Activated CD4-positive, alpha-beta T cell treated with anti-CD3 and anti-CD28 coated beads for 48 hours (primary cell): ENCODE data around the gene GYPA.
"Not testable (repeated sequence)": the region's sequence is repeated elsewhere in the genome, so short reads cannot be mapped to it uniquely, and the experiment has no call there.

ENCODE experiments used
- DNase-seq: peaks from one replicate; pipeline ENCODE4 v3.0.0-alpha.2; 2020

Gene GYPA

DNA sequence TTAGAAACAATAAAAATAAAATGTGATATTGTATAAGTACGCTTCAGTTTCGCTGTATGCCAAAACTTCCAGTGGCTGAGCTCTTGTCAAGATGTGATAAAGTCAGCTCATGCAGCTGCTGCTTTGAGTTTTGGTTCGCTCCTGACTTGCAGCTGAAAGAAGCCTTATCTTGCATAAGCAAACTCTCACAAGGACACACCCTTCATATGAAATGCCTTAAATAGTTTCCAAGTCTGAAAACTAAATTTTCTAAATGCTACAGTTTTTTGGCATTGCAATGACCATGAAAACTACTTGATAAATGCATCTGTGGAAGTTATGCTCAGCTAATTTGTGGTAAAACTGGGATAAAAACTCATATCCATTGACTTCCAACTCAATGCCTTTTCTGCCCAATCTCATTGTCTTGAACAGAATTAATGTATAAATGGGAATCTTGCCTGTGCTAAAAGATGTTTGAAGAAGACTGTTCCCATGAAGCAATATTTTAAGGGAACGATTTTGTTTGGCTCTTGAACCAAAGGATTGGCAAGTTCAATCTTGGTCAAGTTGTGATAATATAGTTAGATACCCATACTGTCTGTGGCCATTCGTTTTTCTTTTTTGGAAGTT, 11.7 kb downstream of the GYPA start:
- DNase-seq: not testable (repeated sequence)

- not testable (repeated sequence) for DNase-seq
Observed at GRCh38 chr4:144125109-144125508, 15.4 kb downstream of the GYPA start.

DNA sequence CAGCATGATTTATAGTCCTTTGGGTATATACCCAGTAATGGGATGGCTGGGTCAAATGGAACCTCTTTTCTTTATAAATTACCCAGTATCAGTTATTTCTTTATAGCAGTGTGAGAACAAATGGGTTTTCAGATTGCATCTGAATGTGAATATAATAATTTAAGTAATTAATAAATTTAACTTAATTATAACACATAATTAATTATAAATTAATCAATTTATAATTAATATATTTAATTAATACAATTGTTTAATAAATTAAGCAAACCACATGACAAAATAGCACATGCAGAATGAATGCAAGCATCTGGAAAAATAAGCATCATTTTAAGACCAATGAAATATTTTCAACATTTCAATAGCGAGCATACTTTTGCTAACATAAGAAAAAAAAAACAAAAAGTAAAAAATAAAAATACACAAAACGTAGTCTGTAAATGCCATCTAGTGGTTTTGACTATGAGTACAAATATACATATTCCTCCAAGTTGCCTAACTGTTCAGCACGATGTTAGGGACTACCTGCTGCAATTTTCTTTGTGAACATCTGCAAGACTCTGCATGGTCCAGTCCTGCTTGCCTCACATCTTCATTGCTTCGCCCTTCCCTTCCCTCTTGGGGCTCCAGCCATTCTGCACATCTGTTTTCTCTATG, 16.4 kb downstream of the GYPA start:
- not testable (repeated sequence) for DNase-seq

DNA sequence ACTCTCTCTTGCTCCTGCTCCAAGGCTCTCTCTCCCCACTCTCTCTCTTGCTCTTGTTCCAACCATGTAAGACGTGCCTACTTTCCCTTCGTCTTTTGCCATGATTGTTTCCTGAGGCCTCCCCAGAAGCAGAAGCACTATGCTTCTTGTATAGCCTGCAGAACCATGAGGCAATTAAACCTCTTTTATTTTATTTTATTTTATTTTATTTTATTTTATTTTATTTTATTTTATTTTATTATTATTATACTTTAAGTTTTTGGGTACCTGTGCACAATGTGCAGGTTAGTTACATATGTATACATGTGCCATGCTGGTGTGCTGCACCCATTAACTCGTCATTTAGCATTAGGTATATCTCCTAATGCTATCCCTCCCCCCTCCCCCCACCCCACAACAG, 17.2 kb downstream of the GYPA start:
- not testable (repeated sequence) for DNase-seq

DNA sequence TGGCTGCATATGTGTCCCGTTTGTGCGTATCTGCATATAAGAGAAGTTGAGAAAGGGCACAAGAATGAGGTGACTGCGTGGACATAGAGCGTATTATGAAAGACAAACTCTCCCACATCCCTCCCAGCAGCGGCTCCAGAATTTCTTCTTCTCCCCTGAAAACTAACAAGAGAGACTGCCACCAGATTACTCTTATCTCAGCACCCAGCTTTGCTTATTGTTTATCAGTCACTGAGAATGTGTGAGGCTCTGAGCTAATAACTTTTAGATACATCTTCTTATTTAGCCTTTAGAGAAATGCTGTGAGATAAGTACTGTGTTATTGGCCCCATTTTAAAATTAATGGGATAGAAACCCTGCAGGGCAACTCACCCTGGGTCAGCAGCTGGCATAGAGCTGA, 20.8 kb downstream of the GYPA start:
- not testable (repeated sequence) for DNase-seq

DNA sequence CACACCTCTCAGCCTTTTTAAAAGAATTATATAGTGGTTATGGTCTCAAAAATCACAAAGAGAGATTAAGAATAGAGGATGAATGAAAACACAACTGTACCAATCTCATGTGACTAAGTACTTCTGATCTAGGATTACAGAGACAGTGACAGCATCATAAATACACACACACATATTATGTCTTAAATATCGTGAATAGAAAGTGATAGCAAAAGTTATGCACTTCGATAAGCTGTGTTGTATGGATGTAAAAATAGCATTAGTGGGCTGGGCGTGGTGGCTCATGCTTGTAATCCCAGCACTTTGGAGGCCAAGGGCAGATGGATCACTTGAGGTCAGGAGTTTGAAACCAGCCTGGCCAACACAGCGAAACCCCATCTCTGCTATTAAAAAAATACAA, 25.0 kb downstream of the GYPA start:
- DNase-seq: no peak

GRCh38 chr4:144113546-144113945, 27.0 kb downstream of the GYPA start:
- DNase-seq: no peak

GRCh38 chr4:144104509-144105130, 35.9 kb downstream of the GYPA start:
- no peak for DNase-seq

DNA sequence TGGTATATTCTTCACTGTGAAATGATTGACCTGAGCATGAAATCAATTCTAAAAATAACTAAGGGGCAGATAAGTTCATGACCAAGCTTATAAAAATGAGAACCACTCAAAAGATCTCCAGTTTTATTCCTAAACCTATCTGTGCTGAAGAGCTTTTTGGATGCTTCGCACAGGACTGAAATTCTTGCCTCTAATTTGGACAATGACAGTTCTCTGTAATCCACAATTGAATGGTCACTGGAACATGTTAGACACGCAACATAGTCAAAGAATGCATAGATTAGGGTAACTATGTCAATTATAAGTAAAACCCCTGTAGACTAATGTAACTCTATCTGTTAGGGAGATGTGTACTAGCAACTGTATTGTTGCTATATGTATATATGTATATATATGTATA, 42.7 kb downstream of the GYPA start:
- DNase-seq: not testable (repeated sequence)

DNA sequence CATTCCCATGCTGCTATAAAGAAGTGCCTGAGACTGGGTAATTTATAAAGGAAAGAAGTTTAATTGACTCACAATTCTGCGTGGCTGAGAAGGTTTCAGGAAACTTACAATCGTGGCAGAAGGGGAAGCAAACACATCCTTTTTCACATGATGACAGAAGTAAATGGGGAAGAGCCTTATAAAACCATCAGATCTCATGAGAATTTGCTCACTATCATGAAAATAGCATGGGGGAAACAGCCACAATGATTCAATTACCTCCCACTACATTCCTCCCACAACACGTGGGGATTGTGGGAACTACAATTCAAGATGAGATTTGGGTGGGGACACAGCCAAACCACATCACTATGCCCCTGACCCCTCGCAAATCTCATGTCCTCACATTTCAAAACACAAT, 46.5 kb downstream of the GYPA start:
- not testable (repeated sequence) for DNase-seq

DNA sequence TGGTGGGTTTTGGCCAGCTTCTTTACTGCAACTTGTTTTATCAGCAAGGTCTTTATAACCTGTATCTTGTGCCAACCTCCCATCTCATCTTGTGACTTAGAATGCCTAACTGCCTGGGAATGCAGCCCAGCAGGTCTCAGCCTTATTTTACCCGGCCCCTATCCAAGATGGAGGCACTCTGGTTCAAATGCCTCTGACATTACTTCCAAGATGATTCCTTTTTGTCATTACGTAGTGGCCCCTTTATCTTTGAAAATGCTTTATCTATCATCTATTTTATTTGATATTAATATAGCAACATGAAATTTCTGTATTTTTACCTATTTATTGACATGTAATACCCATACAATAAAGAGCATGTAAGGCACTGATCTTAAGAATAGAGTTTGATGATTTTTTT, 49.3 kb downstream of the GYPA start:
- DNase-seq: not testable (repeated sequence)

DNA sequence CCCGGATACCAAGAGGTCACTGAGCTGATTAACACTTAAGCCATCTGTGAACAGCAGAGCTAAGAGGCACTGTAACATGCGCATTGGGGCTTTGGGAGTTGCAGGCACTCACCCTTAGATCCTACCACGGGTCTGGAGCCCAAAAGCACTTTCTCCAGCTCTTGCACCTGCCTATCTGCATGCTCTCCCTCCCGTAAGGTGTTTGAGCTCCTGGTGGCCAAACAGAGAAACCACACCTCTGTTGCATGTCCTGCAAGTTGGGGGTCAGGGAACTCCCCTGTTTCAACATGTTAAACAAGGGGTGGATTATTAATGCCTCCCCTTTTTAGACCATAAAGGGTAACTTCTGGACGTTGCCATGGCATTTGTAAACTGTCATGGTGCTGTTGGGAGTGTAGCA, 49.8 kb downstream of the GYPA start:
- no peak for DNase-seq

DNA sequence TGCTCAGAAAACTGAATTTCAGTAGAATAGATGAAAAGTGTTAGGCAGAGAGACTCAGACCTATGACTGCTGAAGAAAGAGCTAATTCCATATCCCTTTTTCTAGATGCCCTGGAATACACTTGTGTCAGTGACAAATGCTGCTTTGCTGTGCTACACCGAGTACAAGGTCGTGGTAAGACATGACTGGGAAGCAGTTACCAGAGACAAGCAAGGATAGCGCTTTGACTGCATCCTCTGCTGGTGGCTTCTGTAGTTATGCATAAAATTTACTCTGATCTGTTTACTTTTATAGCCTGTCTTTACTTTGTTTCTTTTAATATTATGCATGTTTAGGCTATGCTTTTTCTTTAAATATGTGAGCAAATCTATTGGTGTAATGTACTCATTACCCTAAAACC, 58.5 kb downstream of the GYPA start:
- DNase-seq: not testable (repeated sequence)

GRCh38 chr4:144080135-144080534, 60.4 kb downstream of the GYPA start:
- DNase-seq: not testable (repeated sequence)

DNA sequence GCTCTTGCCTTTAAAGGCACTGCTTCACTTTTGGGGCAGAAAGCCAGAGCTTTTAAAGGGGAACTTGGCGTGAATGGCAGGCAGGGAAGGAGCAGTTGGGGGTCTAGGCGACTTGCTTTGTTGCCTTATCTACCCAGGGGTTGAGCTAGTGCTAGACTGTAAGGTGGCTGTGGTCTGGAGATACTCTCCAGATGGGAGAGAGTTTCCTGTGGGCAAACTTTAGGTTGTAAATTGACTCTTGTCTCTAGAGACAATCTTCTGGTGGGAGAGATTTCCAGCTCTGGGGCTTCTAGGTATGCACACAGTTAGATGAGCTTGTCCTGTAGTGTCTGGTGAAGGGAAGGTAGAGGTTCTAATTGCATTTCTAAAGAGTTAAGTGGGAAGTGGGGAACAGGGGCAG, 61.8 kb downstream of the GYPA start:
- DNase-seq: not testable (repeated sequence)

- not testable (repeated sequence) for DNase-seq
Observed at GRCh38 chr4:144061556-144061955, 79.0 kb downstream of the GYPA start.

DNA sequence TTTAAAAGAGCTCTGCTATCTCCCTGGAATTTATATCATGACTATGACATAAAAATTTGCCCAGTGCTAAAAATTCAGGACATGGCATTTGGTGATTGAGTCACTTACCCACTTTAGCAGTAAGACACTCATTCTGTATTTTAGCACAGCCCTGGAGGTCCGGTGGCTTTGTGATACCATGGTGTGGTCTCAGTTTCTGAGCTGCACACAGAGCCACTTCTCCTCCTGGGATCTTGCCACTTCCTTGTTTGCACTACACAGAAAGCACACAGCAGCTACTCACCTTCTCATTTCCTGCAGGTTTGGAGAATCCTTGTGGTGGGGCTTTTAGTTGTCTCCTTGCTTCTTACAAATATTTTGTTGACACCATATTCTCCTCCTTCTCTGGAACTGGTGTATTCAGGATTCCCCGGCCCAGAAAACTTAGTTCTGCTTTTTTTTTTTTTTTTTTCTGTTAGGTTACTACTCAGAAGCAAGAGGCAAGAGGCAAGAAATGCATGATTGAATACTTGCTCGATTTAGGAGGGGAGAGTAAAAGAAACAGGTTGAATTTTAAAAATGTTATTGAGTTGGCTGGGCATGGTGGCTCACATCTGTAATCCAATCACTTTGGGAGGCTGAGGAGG, 80.2 kb downstream of the GYPA start:
- not testable (repeated sequence) for DNase-seq
